Embryonic facial prominence (tissue), 1 donor: Measurements from ENCODE around the gene KMT2E.
"Not testable (repeated sequence)": the region's sequence is repeated elsewhere in the genome, so short reads cannot be mapped to it uniquely, and the experiment has no call there.

Experiments
- DNase-seq: peaks from one replicate; pipeline ENCODE4 v3.0.0-alpha.2; 2016; ENCODE audit errors: extremely low spot score

KMT2E gene

DNA sequence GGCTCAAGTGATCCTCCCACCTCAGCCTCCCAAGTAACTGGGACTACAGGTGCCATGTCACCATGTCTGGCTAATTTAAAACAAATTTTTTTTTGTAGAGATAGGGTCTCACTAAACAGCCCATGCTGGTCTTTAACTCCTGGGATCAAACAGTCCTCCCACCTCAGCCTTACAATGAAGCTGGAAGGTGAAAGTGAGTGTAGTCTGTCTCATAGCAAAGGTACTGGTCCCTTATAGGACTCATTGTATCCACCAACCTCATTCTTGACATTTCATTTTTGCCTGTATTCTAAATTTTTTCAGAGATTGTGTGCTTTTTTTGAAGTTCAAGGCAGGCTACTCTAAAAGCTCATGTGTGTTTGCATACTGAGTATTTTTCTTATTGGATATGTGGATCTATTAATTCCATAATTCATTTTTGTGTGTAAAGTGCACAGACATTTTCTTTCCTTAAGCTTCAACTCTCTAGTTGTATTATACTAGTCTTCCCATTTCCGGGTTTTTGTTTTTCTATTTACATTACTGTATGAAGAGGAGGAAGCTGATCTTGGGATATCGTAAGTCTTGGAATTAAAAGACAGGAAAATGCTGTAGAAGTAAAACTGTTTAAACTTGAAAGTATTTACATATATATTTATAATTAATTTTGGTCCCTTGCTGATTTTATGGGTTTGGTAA lies 13.3 kb downstream of the KMT2E start:
- no peak for DNase-seq

DNA sequence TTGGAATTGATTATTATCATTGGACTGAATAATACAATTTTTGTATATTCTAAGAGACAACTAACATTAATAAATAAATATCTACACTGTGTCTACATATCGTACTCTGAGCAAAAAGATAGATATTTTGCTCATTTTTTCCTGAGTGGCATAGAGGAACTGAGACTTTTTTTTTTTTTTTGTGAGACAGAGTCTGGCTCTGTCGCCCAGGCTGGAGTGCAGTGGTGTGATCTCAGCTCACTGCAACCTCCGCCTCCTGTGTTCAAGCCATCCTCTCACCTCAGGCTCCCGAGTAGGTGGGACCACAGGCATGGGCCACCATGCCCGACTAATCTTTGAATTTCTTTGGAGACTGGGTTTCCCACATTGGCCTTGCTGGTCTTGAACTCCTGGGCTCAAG lies 14.0 kb downstream of the KMT2E start:
- no peak for DNase-seq

DNA sequence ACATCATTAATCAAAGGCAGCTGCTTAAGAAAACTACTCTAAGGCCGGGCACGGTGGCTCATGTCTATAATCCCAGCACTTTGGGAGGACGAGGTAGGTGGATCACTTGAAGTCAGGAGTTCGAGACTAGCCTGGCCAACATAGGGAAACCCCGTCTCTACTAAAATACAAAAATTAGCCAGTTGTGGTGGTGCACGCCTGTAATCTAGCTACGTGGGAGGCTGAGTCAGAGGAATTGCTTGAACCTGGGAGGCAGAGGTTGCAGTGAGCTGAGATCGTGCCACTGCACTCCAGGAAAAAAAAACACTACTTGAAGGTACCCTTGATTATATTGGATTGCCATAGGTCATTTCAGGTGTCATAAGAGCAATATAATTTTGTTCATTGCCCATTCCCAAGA lies 14.9 kb downstream of the KMT2E start:
- not testable (repeated sequence) for DNase-seq

DNA sequence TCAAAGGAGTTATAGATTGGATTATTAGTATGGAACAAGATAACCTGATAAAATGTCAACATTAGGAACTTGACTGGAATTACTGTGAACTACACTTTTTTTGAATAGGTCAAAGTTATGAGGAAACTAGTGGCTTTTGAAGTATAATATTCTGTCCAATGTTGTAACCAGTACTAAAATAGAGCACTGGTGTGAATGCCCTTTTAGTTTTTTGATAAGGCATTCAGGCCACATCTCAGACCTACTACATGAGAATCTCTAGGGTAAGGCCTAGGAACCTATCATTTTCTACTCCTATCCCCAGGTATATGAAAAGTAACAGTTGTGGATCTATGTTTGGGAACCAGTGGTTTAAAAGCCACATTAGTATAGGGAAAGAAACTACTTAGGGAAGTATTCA lies 16.4 kb downstream of the KMT2E start:
- no peak for DNase-seq

GRCh38 chr7:105032553-105033214 lies 18.7 kb downstream of the KMT2E start:
- DNase-seq: no peak

- no peak for DNase-seq
These were observed 21.3 kb downstream of the KMT2E start for GRCh38 chr7:105035349-105035748.

GRCh38 chr7:105036217-105037168 lies 22.5 kb downstream of the KMT2E start:
- no peak for DNase-seq

DNA sequence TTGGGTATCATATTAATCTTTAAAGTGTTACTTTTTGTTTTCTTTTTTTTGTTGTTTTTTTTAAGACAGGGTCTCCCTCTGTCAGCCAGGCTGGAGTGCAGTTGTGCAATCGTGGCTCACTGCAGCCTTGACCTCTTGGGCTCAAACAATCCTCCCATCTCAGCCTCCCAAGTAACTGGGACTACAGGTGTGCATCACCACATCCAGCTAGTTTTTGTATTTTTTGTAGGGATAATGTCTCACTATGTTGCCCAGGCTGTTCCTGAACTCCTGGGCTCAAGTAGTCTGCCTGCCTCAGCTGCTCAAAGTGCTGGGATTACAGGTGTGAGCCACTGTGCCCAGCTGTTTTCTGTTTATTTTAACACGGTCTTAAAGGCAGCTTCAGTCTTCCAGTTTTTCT lies 23.3 kb downstream of the KMT2E start:
- DNase-seq: no peak

DNA sequence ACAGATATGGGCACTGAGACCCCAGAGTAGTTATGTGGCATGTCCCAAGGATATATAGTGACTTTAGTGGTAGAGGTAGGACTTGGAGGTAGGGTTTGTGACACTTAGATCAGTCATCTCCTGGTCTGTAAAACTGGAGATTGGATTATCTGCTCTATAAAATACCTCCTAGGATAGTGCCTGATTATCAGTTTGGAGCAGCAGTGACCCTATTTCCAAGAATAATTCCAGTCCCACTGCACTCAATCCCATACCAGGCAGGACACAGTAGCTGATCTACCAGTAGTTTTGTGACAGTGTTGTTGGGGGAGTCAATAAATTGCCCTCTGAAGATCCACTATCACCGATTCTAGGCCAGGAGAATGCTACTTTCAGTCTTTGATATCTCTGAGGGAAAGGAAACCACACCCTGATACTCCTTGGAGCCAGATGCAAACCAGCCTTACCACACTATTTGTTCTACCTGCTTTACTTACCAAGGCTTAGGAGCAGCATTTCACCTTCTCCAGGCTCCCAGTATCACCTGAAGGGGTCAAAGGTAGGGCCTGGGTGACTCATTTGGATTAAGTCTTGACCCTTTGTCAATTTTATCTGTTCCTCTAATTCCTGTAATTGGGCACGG lies 30.6 kb downstream of the KMT2E start:
- no peak for DNase-seq

GRCh38 chr7:105046414-105046813 lies 32.4 kb downstream of the KMT2E start:
- no peak for DNase-seq

DNA sequence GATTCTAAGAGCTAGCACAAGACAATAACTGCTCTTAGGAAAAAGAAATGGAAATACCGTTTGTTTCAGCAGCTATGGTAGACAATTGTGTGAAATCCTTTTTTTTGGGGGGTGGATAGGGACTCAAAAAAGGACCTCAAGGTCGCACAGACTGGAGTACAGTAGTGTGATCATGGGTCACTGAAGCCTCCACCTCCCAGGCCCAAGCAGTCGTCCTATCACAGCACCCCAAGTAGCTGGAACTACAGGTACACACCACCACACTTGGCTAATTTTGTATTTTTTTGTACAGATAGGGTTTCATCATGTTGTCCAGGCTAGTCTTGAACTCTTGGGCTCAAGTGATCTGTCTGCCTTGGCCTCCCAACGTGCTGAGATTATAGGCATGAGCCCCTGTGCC lies 33.9 kb downstream of the KMT2E start:
- no peak for DNase-seq

DNA sequence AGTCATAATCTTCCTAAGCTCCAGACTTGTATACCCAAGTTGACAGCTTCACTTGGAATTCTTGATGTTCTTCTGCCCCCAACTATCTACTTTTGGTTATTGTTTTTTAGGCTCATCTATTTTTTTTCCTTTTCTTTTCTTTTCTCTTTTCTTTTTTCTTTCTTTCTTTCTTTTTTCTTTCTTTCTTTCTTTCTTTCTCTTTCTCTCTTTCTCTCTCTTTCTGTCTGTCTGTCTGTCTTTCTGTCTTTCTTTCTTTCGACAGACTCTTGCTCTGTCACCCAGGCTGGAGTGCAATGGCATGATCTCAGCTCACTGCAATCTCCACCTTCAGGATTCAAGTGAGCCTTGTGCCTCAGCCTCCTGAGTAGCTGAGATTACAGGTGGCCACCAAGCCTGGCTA lies 36.5 kb downstream of the KMT2E start:
- no peak for DNase-seq

GRCh38 chr7:105050899-105051298 lies 36.9 kb downstream of the KMT2E start:
- not testable (repeated sequence) for DNase-seq

DNA sequence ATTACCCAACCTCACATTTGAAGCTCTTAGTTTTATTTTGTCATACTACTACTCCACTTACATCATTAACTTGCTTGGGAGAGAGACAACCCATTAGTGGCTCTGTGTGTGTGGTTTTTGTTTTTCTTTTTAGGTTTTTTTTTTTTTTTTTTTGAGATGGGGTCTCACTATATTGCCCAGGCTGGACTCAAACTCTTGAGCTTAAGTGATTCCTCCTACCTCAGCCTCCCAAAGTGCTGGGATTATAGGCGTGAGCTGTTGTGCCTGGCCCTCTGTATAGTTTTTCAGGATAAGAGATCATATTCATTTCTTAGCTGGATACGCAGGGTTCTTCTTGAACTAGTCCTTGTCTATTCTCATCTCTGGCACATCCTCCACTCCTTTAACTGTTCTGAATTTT lies 41.1 kb downstream of the KMT2E start:
- no peak for DNase-seq

DNA sequence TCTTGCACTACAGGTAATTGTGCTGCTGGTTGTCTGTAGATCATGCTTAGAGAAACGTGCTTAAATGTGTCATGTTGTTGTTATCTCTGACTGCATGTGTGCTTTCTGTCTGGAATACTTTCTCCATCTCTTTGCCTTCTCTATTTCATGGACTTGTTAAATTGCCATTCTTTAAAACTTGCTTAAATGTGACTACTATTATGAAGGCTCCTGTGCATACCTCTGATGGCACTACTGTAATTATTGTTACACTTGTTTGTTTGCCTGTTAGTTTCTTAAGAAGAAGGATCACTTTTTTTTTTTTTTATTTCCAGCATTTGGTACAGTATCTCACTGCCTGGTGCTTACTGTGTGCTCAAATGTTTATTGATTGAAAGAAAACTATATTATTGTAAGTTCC lies 41.6 kb downstream of the KMT2E start:
- no peak for DNase-seq

GRCh38 chr7:105057472-105057871 lies 43.5 kb downstream of the KMT2E start:
- no peak for DNase-seq

DNA sequence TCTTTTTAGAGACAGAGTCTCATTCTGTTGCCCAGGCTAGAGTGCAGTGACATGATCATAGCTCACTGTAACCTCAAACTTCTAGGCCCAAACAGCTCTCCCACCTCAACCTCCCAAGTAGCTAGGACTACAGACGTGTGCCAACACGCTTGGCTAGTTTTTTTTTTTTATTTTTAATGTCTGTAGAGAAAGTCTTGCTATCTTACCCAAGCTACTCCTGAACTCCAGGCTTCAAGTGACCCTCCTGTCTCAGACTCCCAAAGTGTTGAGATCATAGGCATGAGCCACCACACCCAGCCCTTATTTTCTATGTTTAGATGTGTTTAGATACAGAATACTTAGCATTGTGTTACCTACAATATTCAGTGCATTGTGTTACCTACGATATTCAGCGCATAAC lies 46.4 kb downstream of the KMT2E start:
- DNase-seq: no peak

- DNase-seq: no peak
These were observed 46.9 kb downstream of the KMT2E start for GRCh38 chr7:105060923-105061322.

- DNase-seq: no peak
These were observed 51.1 kb downstream of the KMT2E start for GRCh38 chr7:105065104-105065503.

DNA sequence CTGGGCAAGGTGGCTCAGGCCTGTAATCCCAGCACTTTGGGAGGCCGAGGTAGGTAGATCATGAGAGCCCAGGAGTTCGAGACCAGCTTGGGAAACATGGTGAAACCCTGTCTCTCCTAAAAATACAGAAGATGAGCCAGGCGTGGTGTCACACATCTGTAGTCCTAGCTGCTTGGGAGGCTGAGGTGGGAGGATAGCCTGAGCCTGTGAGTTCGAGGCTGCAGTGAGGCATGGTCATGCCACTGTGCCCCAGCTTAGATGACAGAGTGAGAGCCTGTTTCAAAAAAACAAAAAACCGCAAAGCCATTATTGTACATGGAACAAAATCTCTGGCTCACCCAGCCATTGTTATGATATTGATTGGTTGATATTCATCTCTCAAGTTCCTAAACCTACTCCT lies 53.7 kb downstream of the KMT2E start:
- no peak for DNase-seq

DNA sequence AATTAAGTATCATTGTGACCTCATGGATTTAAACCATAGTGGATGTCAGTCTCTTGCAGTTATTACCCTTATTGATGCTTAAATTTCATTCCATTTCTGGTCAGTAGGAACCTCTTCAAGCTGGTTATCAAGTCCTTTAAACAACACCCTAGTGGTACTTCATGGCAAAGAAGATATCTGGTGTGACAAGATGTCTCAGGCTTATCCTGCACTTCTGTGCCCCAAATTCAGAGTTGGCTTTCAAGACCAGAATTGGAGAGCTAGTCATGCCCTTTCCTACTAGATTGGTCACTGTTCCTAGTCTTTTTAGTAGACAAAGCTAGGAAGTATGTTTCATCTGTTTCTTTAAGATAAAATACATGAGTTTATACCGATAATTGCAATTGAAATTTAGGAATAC lies 54.9 kb downstream of the KMT2E start:
- DNase-seq: no peak

GRCh38 chr7:105073143-105073542 lies 59.1 kb downstream of the KMT2E start:
- no peak for DNase-seq
